Thyroid gland (tissue), 4 donors: ENCODE results near the gene GRM8.

Experiments
- POLR2A ChIP-seq, 2 donors: fragments of 450-650 bp; IDR thresholded peaks; one replicate each; pipeline ENCODE4 v1.6.1; 2017; ENCODE audit warnings: antibody characterized with exemption in 2 of 2, mild to moderate bottlenecking in 2 of 2, moderate library complexity in 1 of 2
- TF ChIP-seq, protein P1 (sequence below), 6 experiments: fragments of 200-600 bp in 3 of 6; fragments of 450-650 bp in 3 of 6; sonication (generic) in 3 of 6; IDR thresholded peaks; one replicate each; pipeline ENCODE4 v1.5.1; 2016 to 2019; ENCODE audit warnings: antibody characterized with exemption in 6 of 6, mild to moderate bottlenecking in 2 of 6, inconsistent platforms in 1 of 6, moderate library complexity in 1 of 6

DNA sequence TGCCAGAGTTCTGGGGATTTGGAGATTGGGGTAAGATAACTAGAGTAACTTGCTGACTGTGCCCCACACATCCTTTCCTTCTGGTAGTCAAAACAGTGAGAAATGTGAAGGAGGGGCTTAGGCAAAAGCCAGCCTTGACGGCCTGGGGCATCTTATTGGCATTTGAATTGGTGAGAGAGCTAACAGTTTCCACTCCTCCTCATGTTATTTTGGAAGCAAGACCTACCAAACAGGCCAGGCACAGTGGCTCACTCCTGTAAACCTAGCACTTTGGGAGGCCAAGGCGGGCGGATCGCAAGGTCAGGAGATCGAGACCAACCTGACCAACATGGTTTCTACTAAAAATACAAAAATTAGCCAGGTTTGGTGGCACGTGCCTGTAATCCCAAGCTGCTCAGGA lies 596.6 kb downstream of the GRM8 start:
- TF ChIP-seq, protein P1, sequence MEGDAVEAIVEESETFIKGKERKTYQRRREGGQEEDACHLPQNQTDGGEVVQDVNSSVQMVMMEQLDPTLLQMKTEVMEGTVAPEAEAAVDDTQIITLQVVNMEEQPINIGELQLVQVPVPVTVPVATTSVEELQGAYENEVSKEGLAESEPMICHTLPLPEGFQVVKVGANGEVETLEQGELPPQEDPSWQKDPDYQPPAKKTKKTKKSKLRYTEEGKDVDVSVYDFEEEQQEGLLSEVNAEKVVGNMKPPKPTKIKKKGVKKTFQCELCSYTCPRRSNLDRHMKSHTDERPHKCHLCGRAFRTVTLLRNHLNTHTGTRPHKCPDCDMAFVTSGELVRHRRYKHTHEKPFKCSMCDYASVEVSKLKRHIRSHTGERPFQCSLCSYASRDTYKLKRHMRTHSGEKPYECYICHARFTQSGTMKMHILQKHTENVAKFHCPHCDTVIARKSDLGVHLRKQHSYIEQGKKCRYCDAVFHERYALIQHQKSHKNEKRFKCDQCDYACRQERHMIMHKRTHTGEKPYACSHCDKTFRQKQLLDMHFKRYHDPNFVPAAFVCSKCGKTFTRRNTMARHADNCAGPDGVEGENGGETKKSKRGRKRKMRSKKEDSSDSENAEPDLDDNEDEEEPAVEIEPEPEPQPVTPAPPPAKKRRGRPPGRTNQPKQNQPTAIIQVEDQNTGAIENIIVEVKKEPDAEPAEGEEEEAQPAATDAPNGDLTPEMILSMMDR (IDR thresholded peaks at IDR 0.05) = no peak
- TF ChIP-seq POLR2A (IDR thresholded peaks at IDR 0.05) = no peak
